ENCODE results near the gene KATNB1. TPM values are rescaled to one million over a fixed set of nuclear protein-coding genes. Genes with fewer than 3 reads are reported as not detected.

The KATNB1 gene
- polyA plus RNA-seq, 2 of the 4 experiments (the other 2 are of a cell fraction): 21.0 to 21.1 TPM

DNA sequence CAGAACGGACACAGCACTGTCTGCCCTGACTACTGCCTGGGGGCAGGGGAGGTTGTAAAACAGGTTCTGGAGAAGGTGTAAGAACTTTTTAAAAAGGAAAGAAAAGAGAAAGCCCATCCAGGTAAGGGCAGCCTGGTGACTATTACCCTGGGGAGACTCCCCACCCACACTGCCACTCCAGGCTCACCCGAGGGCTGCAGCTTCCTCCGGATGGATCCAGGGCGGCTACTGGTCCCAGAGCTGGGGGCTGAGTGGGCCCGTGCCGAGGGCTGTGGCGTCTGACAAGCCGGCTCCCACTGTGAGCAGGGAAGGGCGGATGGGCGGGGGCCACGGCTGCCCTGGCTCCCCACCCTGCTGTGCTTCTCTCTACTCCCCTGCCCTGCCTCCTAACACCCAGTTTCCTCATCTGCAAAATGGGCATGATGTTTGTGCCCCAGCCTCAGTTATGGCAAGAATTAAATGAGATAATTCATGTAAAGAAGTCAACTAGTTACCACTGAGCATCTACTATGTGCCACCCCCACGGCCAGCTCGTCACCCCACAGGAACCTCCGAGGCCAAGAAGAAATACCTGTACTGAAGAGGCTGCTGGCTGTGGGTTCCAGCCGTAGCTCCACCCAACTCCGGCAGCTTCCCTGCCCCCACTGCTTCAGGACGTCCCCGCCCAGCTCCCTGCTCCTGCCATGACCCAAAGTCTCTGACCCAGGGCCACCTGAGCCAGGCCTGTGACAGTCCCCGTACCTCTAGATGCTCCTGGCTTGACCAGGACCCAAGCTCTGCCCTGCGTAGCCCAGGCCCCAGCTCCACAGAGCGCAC is 24.2 kb downstream of the KATNB1 start:
- no peak for ATAC-seq
- Histone ChIP-seq H3K4me3 (no peak overlapping the region), H3K4me1 (peaks cover 94% of the 10 kb centered on the region), H3K9me3 (no peaks in the 10 kb centered on the region), H3K4me2 (no peak overlapping the region), H3K27ac (peak overlapping the region; percentile 11 to 92; a peak in 3 of 6 replicates)
- no peak for TF ChIP-seq FOSB (CRISPR knock-in tag; IDR thresholded peaks at IDR 0.05)
- TF ChIP-seq POLR2AphosphoS2 (conservative IDR thresholded peaks at IDR 0.05; ENCODE audit: low read length): 0 out of 2 replicates have a peak, but pooled peaks have one; percentile 36
- ChIA-PET POLR2A (interaction anchor here (1.0 to 1.1 kb wide), 2 partner anchors 24 to 27 kb away, joined by 3 read pairs; partner anchors contain the start of gene KATNB1), CTCF (interaction anchor here (0.6 to 7.9 kb wide), 10 partner anchors 10 to 241 kb away, joined by 3 to 96 read pairs (median 3); partner anchors contain the start of genes KATNB1 and USB1)
- DNase-seq (ENCODE audit: low read depth in 1 of 2, low spot score in 1 of 2): no peak
- no peak for FAIRE-seq
- WGBS (ENCODE audit: missing lambda C conversion rate): 79% methylated on average over 21 of the region's 21 CpGs

GRCh38 chr16:57760357-57761160 is 25.0 kb downstream of the KATNB1 start:
- TF ChIP-seq KDM5A (IDR thresholded peaks at IDR 0.05): no peak
- TF ChIP-seq GATA3 (IDR thresholded peaks at IDR 0.05; ENCODE audit: borderline replicate concordance): no peak
- no peak for TF ChIP-seq POLR2AphosphoS2 (conservative IDR thresholded peaks at IDR 0.05; ENCODE audit: low read length)
- TF ChIP-seq HOXA7 (CRISPR knock-in tag; IDR thresholded peaks at IDR 0.05): no peak
- TF ChIP-seq JUN (IDR thresholded peaks at IDR 0.05): no peak
- DNase-seq (ENCODE audit: low read depth in 1 of 2, low spot score in 1 of 2) (no peak), FAIRE-seq (no peak), ATAC-seq (no peak)
- no peak overlapping the region for H3K4me3 ChIP-seq
- H3K9me3 ChIP-seq: no peaks in the 10 kb centered on the region
- CTCF ChIA-PET: interaction anchor here (0.7 to 7.9 kb wide), 12 partner anchors 9 to 241 kb away, joined by 3 to 96 read pairs (median 4); partner anchors contain the start of genes KIFC3 and USB1
- 90% methylated on average over 30 of the region's 40 CpGs for WGBS (ENCODE audit: missing lambda C conversion rate)
- POLR2A ChIA-PET: interaction anchor here (1.0 to 1.1 kb wide), 2 partner anchors 25 to 26 kb away, joined by 3 read pairs; partner anchors contain the start of gene KATNB1
- H3K4me1 ChIP-seq: peaks cover 94% of the 10 kb centered on the region
- H3K4me2 ChIP-seq: no peak overlapping the region
- H3K27ac ChIP-seq: peak overlapping the region in 1 of 2 experiments; percentile 92; a peak in 3 of 6 replicates

GRCh38 chr16:57761301-57761700 is 25.7 kb downstream of the KATNB1 start:
- no peak overlapping the region for H3K4me3 ChIP-seq
- H3K4me2 ChIP-seq: no peak overlapping the region
- WGBS (ENCODE audit: missing lambda C conversion rate): 83% methylated on average over 9 of the region's 9 CpGs
- no peaks in the 10 kb centered on the region for H3K9me3 ChIP-seq
- H3K4me1 ChIP-seq: peaks cover 96% of the 10 kb centered on the region
- FAIRE-seq (no peak), DNase-seq (ENCODE audit: low read depth in 1 of 2, low spot score in 1 of 2) (no peak), ATAC-seq (no peak)
- peak overlapping the region in 1 of 2 experiments; percentile 92; a peak in 3 of 6 replicates for H3K27ac ChIP-seq
- ChIA-PET POLR2A (no interaction called here), CTCF (interaction anchor here (0.6 to 6.9 kb wide), 8 partner anchors 8 to 237 kb away, joined by 3 to 96 read pairs (median 4); partner anchors contain the start of gene KIFC3)
- TF ChIP-seq JUN (IDR thresholded peaks at IDR 0.05) (no peak), RARB (CRISPR knock-in tag; IDR thresholded peaks at IDR 0.05) (no peak), CHD2 (IDR thresholded peaks at IDR 0.05; ENCODE audit: low read length, partially characterized antibody) (no peak), ZSCAN20 (CRISPR knock-in tag; IDR thresholded peaks at IDR 0.05) (no peak), USF2 (IDR thresholded peaks at IDR 0.05) (no peak), NFE2L2 (conservative IDR thresholded peaks at IDR 0.05; ENCODE audit: low read length) (no peak), ZNF302 (CRISPR knock-in tag; IDR thresholded peaks at IDR 0.05) (no peak), CHD4 (IDR thresholded peaks at IDR 0.05; ENCODE audit: borderline replicate concordance) (no peak), EHMT2 (IDR thresholded peaks at IDR 0.05; ENCODE audit: low read depth) (no peak), POLR2AphosphoS2 (conservative IDR thresholded peaks at IDR 0.05; ENCODE audit: low read length) (no peak), ZC3H11A (IDR thresholded peaks at IDR 0.05) (no peak), TFCP2L1 (CRISPR knock-in tag; IDR thresholded peaks at IDR 0.05) (no peak), POLR2A (IDR thresholded peaks at IDR 0.05; ENCODE audit: low read length) (no peak), JUNB (IDR thresholded peaks at IDR 0.05) (no peak), MAZ (IDR thresholded peaks at IDR 0.05; ENCODE audit: borderline replicate concordance, low read depth, low read length) (no peak), HDAC2 (IDR thresholded peaks at IDR 0.05) (no peak), E2F6 (IDR thresholded peaks at IDR 0.05; ENCODE audit: borderline replicate concordance, low read depth) (no peak)
- TF ChIP-seq, protein P1, sequence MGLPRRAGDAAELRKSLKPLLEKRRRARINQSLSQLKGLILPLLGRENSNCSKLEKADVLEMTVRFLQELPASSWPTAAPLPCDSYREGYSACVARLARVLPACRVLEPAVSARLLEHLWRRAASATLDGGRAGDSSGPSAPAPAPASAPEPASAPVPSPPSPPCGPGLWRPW (IDR thresholded peaks at IDR 0.05): no peak

All from A549 (cell line).